Neural cell (in vitro differentiated cells): ENCODE measurements around the gene MSLN. TPM values are rescaled to one million over a fixed set of nuclear protein-coding genes. Genes with fewer than 3 reads are reported as not detected.

Source experiments
- H2AFZ ChIP-seq: fragments of 200-600, 300-800 bp; sonication (generic), shearing (Covaris generic); 2 replicates; pipeline ENCODE4 v1.6.0; 2014; ENCODE audit warnings: low read depth, mild to moderate bottlenecking, antibody characterized with exemption, low read length, moderate library complexity
- H3F3A ChIP-seq: fragments of 200-600 bp; shearing (Covaris generic); 2 replicates; pipeline ENCODE4 v1.6.1; 2016; ENCODE audit warnings: mild to moderate bottlenecking, moderate library complexity, mixed read lengths, antibody characterized with exemption, low read length; ENCODE audit not compliant: insufficient read depth, poor library complexity, severe bottlenecking
- H3K27ac ChIP-seq: fragments of 200-600, 300-800 bp; sonication (generic), shearing (Covaris generic); 2 replicates; pipeline ENCODE4 v1.5.1; 2014; ENCODE audit warnings: mild to moderate bottlenecking, low read length, moderate library complexity
- H3K27me3 ChIP-seq: fragments of 300-800, 200-600 bp; sonication (generic), shearing (Covaris generic); 2 replicates; pipeline ENCODE4 v1.6.0; 2014; ENCODE audit warnings: mild to moderate bottlenecking, low read depth, low read length, moderate library complexity; ENCODE audit not compliant: insufficient read depth
- H3K36me3 ChIP-seq: fragments of 300-800, 200-600 bp; sonication (generic), shearing (Covaris generic); 2 replicates; pipeline ENCODE4 v1.5.1; 2014; ENCODE audit warnings: mild to moderate bottlenecking, antibody characterized with exemption, low read length, moderate library complexity; ENCODE audit not compliant: insufficient read depth
- H3K4me2 ChIP-seq: fragments of 300-800, 200-600 bp; sonication (generic), shearing (Covaris generic); 2 replicates; pipeline ENCODE4 v1.6.0; 2014; ENCODE audit warnings: mild to moderate bottlenecking, low read length
- H3K4me3 ChIP-seq: fragments of 300-800, 200-600 bp; sonication (generic), shearing (Covaris generic); 2 replicates; pipeline ENCODE4 v1.5.1; 2014; ENCODE audit warnings: mild to moderate bottlenecking, low read length, moderate library complexity
- H3K79me2 ChIP-seq: fragments of 200-600 bp; shearing (Covaris generic); replicated peaks from 2 replicates; pipeline ENCODE4 v1.6.0; 2014; ENCODE audit warnings: mild to moderate bottlenecking, low read length, moderate library complexity; ENCODE audit not compliant: insufficient read depth
- H3K9ac ChIP-seq: fragments of 300-800, 200-600 bp; sonication (generic), shearing (Covaris generic); 2 replicates; pipeline ENCODE4 v1.6.1; 2016; ENCODE audit warnings: mild to moderate bottlenecking, low read length, mixed read lengths
- H3K9me2 ChIP-seq: fragments of 200-600 bp; shearing (Covaris generic); 2 replicates; pipeline ENCODE4 v1.6.1; 2016; ENCODE audit warnings: mild to moderate bottlenecking, low read length, mixed read lengths; ENCODE audit not compliant: insufficient read depth
- H3K9me3 ChIP-seq: fragments of 200-600, 300-800 bp; sonication (generic), shearing (Covaris generic); 2 replicates; pipeline ENCODE4 v1.6.1; 2016; ENCODE audit warnings: mild to moderate bottlenecking, mixed run types, low read length, moderate library complexity, mixed read lengths
- H4K20me1 ChIP-seq: fragments of 200-600 bp; shearing (Covaris generic); 2 replicates; pipeline ENCODE4 v1.6.1; 2016; ENCODE audit warnings: mild to moderate bottlenecking, mixed run types; ENCODE audit not compliant: insufficient read depth
- EP300 ChIP-seq: fragments of 450-650 bp; conservative IDR thresholded peaks from 2 replicates; pipeline ENCODE4 v1.6.1; 2014; ENCODE audit warnings: antibody characterized with exemption, mild to moderate bottlenecking, moderate library complexity; ENCODE audit not compliant: poor library complexity, severe bottlenecking
- EZH2 ChIP-seq: fragments of 200-600, 300-800 bp; shearing (Covaris generic), sonication (generic); IDR thresholded peaks from 2 replicates; pipeline ENCODE4 v1.6.1; 2014; ENCODE audit warnings: antibody characterized with exemption, low read length, borderline replicate concordance, mild to moderate bottlenecking; ENCODE audit not compliant: insufficient read depth, poor library complexity, severe bottlenecking
- MXI1 ChIP-seq: fragments of 450-650 bp; conservative IDR thresholded peaks from 2 replicates; pipeline ENCODE4 v1.6.1; 2014; ENCODE audit warnings: antibody characterized with exemption, mild to moderate bottlenecking; ENCODE audit not compliant: poor library complexity, severe bottlenecking
- POLR2AphosphoS5 ChIP-seq: IDR thresholded peaks from 2 replicates; pipeline ENCODE4 v1.6.1; 2012
- RAD21 ChIP-seq: fragments of 450-650 bp; conservative IDR thresholded peaks from 2 replicates; pipeline ENCODE4 v1.6.1; 2014; ENCODE audit warnings: antibody characterized with exemption, mild to moderate bottlenecking, moderate library complexity
- SMC3 ChIP-seq: fragments of 450-650 bp; conservative IDR thresholded peaks from 2 replicates; pipeline ENCODE4 v1.6.1; 2014; ENCODE audit warnings: antibody characterized with exemption, mild to moderate bottlenecking, moderate library complexity; ENCODE audit not compliant: poor library complexity
- TAF1 ChIP-seq: IDR thresholded peaks from 2 replicates; pipeline ENCODE4 v1.6.1; 2012; ENCODE audit warnings: low read depth
- polyA plus RNA-seq: library from polyadenylated mRNA; depleted of rRNA; stranded (reverse); fragments of >200 nt; gene quantifications from 2 replicates; pipeline ENCODE4 v1.2.3, GENCODE V29; 2014
- TF ChIP-seq, protein P1 (sequence below): IDR thresholded peaks from 2 replicates; pipeline ENCODE4 v1.6.1; 2012; ENCODE audit warnings: borderline replicate concordance
- TF ChIP-seq, protein P2 (sequence below): fragments of 450-650 bp; IDR thresholded peaks from 2 replicates; pipeline ENCODE4 v1.5.1; 2014; ENCODE audit warnings: antibody characterized with exemption, mild to moderate bottlenecking, moderate library complexity; ENCODE audit not compliant: poor library complexity, severe bottlenecking

Gene MSLN
- polyA plus RNA-seq, 1 donor from 2014 or later: 0.63 TPM

DNA sequence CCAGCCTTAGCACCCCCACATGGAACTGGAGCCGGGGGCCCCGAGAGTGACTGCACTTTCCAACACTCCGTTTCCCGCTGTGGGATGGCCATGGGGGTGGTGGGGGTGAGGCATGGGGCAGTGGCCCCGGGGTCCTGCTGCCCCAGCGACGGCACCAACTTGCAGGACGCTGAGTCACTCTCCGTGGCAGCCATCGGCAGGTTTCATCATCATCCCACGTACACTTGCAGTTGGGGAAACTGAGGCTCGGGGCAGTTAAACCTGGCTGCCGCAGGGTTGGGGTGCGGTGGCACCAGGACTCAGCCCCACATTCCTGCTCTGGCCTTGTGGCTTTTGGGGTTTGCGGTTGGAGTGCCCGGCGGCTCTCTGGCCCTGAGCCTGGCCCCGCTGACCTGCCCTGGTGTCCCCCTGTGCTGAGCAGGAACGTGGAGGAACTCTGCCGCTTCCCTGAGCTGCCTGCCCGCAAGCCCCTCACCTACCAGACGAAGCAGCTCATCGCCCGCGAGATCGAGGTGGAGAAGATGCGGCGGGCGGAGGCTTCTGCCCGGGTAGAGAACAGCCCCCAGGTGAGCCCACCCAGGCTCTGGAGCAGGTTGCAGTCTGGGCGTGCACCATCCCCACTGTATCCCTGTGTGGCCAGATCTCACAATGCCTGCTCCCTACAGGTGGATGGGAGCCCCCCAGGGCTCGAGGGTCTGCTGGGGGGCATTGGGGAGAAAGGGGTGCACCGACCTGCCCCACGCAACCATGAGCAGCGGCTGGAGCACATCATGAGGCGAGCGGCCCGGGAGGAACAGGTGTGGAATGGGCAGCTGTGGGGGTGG, 36.0 kb downstream of the MSLN start:
- H3K27ac ChIP-seq: no peak overlapping the region
- TF ChIP-seq, protein P1, sequence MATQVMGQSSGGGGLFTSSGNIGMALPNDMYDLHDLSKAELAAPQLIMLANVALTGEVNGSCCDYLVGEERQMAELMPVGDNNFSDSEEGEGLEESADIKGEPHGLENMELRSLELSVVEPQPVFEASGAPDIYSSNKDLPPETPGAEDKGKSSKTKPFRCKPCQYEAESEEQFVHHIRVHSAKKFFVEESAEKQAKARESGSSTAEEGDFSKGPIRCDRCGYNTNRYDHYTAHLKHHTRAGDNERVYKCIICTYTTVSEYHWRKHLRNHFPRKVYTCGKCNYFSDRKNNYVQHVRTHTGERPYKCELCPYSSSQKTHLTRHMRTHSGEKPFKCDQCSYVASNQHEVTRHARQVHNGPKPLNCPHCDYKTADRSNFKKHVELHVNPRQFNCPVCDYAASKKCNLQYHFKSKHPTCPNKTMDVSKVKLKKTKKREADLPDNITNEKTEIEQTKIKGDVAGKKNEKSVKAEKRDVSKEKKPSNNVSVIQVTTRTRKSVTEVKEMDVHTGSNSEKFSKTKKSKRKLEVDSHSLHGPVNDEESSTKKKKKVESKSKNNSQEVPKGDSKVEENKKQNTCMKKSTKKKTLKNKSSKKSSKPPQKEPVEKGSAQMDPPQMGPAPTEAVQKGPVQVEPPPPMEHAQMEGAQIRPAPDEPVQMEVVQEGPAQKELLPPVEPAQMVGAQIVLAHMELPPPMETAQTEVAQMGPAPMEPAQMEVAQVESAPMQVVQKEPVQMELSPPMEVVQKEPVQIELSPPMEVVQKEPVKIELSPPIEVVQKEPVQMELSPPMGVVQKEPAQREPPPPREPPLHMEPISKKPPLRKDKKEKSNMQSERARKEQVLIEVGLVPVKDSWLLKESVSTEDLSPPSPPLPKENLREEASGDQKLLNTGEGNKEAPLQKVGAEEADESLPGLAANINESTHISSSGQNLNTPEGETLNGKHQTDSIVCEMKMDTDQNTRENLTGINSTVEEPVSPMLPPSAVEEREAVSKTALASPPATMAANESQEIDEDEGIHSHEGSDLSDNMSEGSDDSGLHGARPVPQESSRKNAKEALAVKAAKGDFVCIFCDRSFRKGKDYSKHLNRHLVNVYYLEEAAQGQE: no peak
- TF ChIP-seq SMC3 (no peak), MXI1 (no peak), POLR2AphosphoS5 (no peak), EZH2 (no peak), RAD21 (no peak), EP300 (no peak), TAF1 (no peak)
- TF ChIP-seq, protein P2, sequence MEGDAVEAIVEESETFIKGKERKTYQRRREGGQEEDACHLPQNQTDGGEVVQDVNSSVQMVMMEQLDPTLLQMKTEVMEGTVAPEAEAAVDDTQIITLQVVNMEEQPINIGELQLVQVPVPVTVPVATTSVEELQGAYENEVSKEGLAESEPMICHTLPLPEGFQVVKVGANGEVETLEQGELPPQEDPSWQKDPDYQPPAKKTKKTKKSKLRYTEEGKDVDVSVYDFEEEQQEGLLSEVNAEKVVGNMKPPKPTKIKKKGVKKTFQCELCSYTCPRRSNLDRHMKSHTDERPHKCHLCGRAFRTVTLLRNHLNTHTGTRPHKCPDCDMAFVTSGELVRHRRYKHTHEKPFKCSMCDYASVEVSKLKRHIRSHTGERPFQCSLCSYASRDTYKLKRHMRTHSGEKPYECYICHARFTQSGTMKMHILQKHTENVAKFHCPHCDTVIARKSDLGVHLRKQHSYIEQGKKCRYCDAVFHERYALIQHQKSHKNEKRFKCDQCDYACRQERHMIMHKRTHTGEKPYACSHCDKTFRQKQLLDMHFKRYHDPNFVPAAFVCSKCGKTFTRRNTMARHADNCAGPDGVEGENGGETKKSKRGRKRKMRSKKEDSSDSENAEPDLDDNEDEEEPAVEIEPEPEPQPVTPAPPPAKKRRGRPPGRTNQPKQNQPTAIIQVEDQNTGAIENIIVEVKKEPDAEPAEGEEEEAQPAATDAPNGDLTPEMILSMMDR: no peak
- no peak overlapping the region for H3K9ac ChIP-seq
- no peaks in the 10 kb centered on the region for H3K36me3 ChIP-seq
- no peaks in the 10 kb centered on the region for H3K79me2 ChIP-seq
- H4K20me1 ChIP-seq: no peaks in the 10 kb centered on the region
- H3K9me2 ChIP-seq: no peaks in the 10 kb centered on the region
- no peak overlapping the region for H3K4me2 ChIP-seq
- H3K27me3 ChIP-seq: peaks cover 15% of the 10 kb centered on the region
- no peaks in the 10 kb centered on the region for H3F3A ChIP-seq
- no peak overlapping the region for H2AFZ ChIP-seq
- H3K9me3 ChIP-seq: no peaks in the 10 kb centered on the region
- H3K4me3 ChIP-seq: no peak overlapping the region

DNA sequence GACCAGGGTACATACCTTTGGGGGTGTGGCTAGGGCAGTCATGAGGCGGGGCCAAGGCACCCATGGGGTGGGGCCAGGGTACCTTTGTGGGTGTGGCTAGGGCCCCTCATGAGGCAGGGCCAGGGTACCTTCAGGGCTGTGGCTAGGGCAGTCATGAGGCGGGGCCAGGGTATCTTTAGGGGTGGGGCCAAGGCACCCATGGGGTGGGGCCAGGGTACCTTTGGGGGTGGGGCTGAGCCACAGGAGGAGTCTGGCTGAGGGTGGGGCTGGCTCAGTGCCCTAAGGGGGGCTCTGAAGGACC, 36.5 kb downstream of the MSLN start:
- TF ChIP-seq RAD21: no peak
- no peak for TF ChIP-seq EZH2
- no peak for TF ChIP-seq SMC3
- no peak for TF ChIP-seq TAF1
- TF ChIP-seq POLR2AphosphoS5: no peak
- TF ChIP-seq, protein P2: no peak
- no peaks in the 10 kb centered on the region for H3K9me2 ChIP-seq
- H2AFZ ChIP-seq: no peak overlapping the region
- H3K9ac ChIP-seq: no peak overlapping the region
- no peaks in the 10 kb centered on the region for H3K36me3 ChIP-seq
- H3K4me3 ChIP-seq: no peak overlapping the region
- H3K79me2 ChIP-seq: no peaks in the 10 kb centered on the region
- H3K9me3 ChIP-seq: no peaks in the 10 kb centered on the region
- no peak overlapping the region for H3K4me2 ChIP-seq
- no peak overlapping the region for H3K27ac ChIP-seq
- no peaks in the 10 kb centered on the region for H3F3A ChIP-seq
- H4K20me1 ChIP-seq: no peaks in the 10 kb centered on the region
- peaks cover 15% of the 10 kb centered on the region for H3K27me3 ChIP-seq
